NCI-H2107 (cell line): ENCODE data around the gene PLCL2.
"Not testable (repeated sequence)": the region's sequence is repeated elsewhere in the genome, so short reads cannot be mapped to it uniquely, and the experiment has no call there.

ENCODE experiments used
- DNase-seq: peaks from one replicate; lab custom pipeline; 2025; lab: John Stamatoyannopoulos, UW

PLCL2 gene

GRCh38 chr3:16917256-16917935, 32.6 kb downstream of the PLCL2 start:
- no peak for DNase-seq

DNA sequence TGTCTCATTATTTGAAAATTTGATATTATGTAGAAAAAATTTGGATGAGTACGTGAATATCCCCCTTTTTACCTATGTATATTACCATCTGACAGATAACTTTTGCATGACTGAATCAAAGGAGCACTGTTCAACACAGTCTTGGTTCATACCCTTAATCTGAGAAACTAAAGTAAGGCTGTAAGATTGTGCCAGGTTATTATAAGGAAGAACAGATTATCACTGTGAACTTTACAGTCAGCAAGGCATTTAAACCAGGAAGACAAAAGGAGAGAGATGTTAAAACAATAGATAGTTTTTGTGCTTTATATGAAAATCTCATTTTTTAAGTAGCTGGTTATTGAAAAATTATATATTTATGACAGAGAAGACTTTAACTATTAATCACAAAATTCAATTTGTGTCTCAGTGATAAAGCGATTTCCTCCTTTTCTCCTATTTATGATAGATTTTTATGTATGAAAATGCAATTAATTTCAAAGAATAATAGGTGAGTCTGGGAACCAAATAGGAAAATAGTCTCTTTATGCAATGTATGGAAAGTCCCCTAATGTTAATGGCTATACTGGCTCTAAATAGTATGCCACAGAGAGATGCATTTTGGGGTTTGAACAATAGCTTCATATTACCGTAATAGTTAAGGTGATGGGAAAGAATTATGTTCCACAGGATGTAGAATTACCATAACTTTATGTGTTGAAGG, 33.4 kb downstream of the PLCL2 start:
- no peak for DNase-seq

GRCh38 chr3:16918683-16919025, 33.9 kb downstream of the PLCL2 start:
- DNase-seq = no peak

- DNase-seq = no peak
Observed at GRCh38 chr3:16923112-16923511, 38.4 kb downstream of the PLCL2 start.

GRCh38 chr3:16927485-16927884, 42.7 kb downstream of the PLCL2 start:
- no peak for DNase-seq

- DNase-seq = no peak
Observed at GRCh38 chr3:16928386-16929132, 43.8 kb downstream of the PLCL2 start.

DNA sequence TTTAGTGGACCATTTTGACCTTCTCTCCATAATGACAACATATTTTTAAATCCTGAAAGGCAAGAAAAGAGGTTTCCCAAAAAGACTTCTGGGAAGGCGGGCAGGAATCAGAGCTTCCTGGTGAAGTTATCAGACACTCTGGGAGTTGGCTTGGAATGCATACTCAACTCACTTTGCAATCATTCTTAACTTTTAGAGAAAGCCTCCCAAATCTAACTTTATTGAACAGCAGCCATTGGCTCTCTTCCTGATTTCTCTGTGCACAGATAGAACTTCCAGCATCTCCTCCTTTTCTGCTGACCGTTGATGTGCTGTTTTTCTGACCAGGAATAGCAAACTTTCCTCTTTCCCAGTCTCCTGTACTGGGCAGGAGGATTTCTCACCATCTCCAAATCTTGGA, 44.6 kb downstream of the PLCL2 start:
- no peak for DNase-seq

GRCh38 chr3:16932877-16933276, 48.1 kb downstream of the PLCL2 start:
- DNase-seq = no peak

DNA sequence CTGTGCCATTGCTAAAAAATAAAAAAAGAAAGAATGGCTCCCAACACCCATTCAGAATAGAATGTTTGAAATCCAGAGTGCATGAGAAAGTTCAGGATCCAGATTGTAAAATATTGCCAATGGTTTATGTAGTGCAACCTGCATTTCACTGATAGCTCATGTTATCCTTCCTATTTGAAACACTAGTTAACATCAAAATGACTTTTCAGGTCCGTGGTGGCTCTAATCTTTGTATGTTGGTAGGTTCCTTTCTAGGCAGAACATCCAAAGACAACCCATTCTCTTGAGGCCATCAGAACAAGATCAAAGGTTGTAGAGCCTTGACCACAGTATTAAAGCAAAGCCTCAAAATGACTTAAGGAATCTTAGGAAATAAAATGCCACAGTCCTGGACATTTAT, 51.0 kb downstream of the PLCL2 start:
- DNase-seq = no peak

DNA sequence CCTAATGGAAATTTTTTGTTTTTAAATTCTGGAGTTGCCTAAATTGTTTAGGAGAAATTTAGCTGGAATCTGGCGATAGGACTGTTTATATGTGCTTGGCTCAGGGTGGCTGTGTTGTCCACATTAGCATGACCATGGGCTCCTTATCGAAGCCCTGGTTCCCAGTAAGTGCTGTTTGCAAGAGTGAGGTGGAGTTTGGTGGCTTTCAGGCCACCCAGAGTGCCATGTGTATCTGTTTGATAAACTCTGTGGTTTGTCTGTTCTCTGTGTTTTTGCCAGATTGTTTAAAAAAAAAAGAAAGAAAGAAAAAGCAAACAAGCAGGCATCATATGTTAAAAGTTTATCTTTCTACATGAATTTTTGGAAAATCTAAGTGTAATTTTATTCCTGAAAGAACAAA, 51.5 kb downstream of the PLCL2 start:
- DNase-seq = no peak

GRCh38 chr3:16936676-16937230, 52.0 kb downstream of the PLCL2 start:
- DNase-seq = no peak

DNA sequence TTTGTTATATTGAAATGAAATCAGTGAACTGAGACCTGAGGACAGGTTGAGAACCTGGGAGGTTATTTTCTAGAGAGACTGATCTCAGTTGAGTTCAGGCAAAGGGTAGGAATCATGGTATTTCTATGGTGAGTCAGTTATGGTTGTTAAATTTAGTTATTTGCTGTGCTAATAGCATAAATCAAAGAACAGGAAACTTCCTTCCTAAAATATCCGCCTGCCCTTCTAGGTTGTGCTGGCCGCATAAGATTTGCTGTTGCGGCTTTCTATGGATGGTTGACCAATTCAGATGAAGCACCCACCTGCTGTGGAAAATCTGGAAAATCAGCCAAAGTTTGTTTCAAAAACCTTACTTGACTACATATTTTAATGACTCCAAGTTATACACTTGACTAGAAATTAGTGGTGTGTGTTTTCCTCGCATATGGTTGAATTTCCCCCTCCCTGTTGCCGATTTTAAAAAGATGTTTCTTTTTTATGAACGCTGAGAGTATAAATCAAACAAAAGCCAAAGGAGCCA, 52.6 kb downstream of the PLCL2 start:
- DNase-seq = no peak

GRCh38 chr3:16940769-16941700, 56.3 kb downstream of the PLCL2 start:
- DNase-seq = no peak

DNA sequence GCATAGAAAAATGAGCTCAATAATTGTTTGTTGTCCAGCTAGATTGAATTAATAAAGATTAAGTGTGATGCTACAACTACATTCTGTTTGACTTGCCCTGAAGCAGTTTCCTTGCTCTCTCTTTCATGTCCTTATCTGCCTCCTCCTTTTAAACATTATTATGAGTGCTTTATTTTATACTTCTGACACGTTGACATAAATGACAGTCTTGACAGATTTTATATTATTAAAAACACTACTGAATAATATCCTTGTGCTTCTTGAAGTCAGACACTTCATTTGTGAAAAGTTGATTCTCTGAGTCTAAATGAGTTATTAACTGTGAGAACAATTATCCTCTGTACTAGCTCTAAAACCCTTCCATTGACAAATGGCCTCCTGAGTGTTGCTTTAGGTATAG, 58.2 kb downstream of the PLCL2 start:
- no peak for DNase-seq

DNA sequence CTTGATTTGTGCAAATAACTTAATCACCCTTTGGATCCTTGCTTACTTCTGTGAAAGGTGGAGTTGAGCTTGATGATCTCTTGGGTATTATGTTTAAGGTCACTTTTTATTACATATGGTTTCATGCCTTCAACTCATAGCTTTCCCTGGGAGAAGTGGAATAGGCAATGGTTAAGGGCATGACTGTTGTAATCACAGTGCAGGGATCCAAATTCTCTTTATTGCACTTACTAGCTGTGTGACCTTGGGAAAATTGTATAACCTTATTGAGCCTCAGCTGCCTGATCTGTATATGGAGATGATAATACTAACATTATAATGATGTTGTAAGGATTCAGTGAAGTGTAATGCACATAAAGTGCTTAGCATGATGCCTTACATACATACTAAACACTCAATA, 59.1 kb downstream of the PLCL2 start:
- DNase-seq = no peak

DNA sequence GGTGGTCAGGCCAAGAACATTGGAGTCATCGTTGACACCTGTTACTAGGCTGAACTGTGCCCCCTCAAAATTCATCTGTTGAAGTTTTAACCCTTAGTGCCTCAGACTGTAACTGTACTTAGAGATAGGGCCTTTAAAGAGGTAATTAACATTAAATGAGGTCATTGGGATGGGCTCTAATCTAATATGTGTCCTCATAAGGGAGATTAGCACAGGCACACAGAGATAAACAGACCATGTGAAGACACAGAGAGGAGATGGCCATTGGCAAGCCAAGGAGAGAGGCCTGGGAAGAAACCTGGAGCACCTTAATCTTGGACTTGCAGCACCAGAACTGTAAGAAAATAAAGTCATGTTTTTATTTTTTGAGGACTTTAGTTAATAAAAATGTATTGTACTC, 59.6 kb downstream of the PLCL2 start:
- DNase-seq = no peak

- DNase-seq = no peak
Observed at GRCh38 chr3:16945330-16945729, 60.6 kb downstream of the PLCL2 start.

DNA sequence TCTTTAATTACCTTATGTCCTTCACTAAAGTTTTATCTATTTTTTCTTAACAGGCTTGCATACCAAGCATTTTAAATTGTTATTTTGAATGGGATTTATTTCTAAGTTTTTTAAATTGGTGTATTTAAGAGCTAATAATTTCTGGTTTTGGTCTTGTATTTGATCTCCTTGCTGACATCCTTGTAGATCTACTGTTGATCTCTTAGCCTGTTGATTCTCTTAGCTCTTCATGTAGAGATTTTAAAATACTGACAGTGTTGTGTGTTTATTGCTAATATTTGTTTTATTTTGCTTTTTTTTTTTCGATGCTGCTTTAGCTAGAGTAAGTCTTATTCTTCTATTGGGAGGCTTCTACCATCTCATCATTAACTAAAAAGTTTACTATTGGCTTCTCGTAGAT, 65.5 kb downstream of the PLCL2 start:
- DNase-seq = no peak

DNA sequence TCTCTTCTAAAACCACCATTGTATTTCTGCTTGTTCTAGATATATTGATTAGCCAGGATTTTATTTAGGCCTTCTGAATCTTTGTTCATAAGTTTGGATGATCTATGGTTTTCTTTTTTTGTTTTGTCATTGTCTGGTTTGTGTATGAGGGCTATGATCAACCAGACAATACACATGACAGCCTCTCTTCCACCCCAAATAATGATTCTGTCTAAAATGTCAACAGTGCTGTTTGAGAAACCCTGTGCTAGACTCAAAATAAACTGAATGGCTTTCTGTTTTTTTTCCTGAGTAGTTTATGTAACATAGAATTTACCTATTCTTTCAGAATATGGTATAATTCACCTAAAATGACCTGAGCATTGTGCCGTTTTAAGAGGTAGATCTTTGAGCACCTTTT, 66.1 kb downstream of the PLCL2 start:
- DNase-seq = no peak

GRCh38 chr3:16957852-16958251, 73.1 kb downstream of the PLCL2 start:
- not testable (repeated sequence) for DNase-seq

DNA sequence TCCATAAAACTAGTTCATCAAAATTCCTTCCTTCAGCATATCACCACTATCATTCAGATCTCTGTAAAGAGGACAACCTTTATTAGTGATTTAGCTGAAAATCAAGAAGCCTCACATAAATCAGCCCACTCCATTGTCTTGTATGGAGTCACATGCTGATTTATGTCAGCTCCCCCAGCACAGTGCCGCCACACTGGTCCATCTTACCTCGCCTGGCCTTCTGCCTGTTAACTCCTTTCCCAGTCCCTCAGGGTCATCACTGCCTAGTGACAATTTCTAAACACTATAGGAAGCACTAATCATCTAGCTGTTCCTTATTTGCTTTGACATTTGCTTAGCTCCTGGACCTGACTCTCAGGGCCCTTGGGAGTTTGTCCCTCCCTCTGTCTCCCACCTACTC, 75.4 kb downstream of the PLCL2 start:
- no peak for DNase-seq
